SK-N-SH (cell line): ENCODE data around the gene SYT5. TPM values are rescaled to one million over a fixed set of nuclear protein-coding genes. Genes with fewer than 3 reads are reported as not detected.

Experiments used
- CTCF ChIA-PET: fragments of 300-600, 350-600 bp; formaldehyde crosslinking; extraction: SDS; loops from one replicate; lab custom pipeline; 2021; lab: Yijun Ruan, JAX
- POLR2A ChIA-PET: fragments of 350-600 bp; sonication (Branson Sonifier 250); formaldehyde crosslinking; extraction: SDS; loops from one replicate; lab custom pipeline; 2020; ENCODE audit warnings: antibody characterized with exemption, inconsistent platforms; lab: Yijun Ruan, JAX
- DNase-seq: peaks from one replicate; pipeline ENCODE4 v3.0.0; 2012
- H2AFZ ChIP-seq: fragments of 200-600 bp; sonication (generic); 2 replicates; pipeline ENCODE4 v1.8.1; 2016; ENCODE audit warnings: antibody characterized with exemption, mild to moderate bottlenecking, low read depth
- H3F3A ChIP-seq: fragments of 200-600 bp; sonication (generic); replicated peaks from 2 replicates; pipeline ENCODE3; 2016; ENCODE audit warnings: antibody characterized with exemption, mild to moderate bottlenecking; ENCODE audit not compliant: insufficient read depth
- H3K27ac ChIP-seq, 2 experiments: fragments of 200-500 bp in 1 of 2; fragments of 200-600 bp in 1 of 2; sonication (Bioruptor generic) in 1 of 2; sonication (generic), shearing (Covaris generic) in 1 of 2; 2 replicates each; pipeline versions ENCODE4 v1.5.1 to v1.6.1; 2014 to 2016; ENCODE audit warnings: low read depth in 2 of 2, inconsistent platforms in 1 of 2, low read length in 1 of 2, mild to moderate bottlenecking in 1 of 2, mixed read lengths in 1 of 2
- H3K27me3 ChIP-seq: fragments of 200-600 bp; sonication (generic), shearing (Covaris generic); 2 replicates; pipeline ENCODE4 v1.6.1; 2016; ENCODE audit warnings: mixed run types; ENCODE audit not compliant: insufficient read depth
- H3K36me3 ChIP-seq, 2 experiments: fragments of 200-500 bp in 1 of 2; fragments of 200-600 bp in 1 of 2; sonication (Bioruptor generic) in 1 of 2; sonication (generic) in 1 of 2; replicated peaks in 1 of 2; 2 replicates each; pipeline versions ENCODE3 to v1.5.1; 2014 to 2016; ENCODE audit warnings: low read length in 1 of 2, mild to moderate bottlenecking in 1 of 2; ENCODE audit not compliant: insufficient read depth in 2 of 2, control insufficient read depth in 1 of 2
- H3K4me1 ChIP-seq, 2 experiments: fragments of 200-500 bp in 1 of 2; fragments of 200-600 bp in 1 of 2; sonication (Bioruptor generic) in 1 of 2; sonication (generic), shearing (Covaris generic) in 1 of 2; 2 replicates each; pipeline versions ENCODE4 v1.5.1 to v1.6.1; 2014 to 2016; ENCODE audit warnings: low read depth in 1 of 2, low read length in 1 of 2, mixed run types in 1 of 2; ENCODE audit not compliant: insufficient read depth in 2 of 2, control insufficient read depth in 1 of 2
- H3K4me2 ChIP-seq: fragments of 200-600 bp; sonication (generic), shearing (Covaris generic); 2 replicates; pipeline ENCODE4 v1.6.1; 2017; ENCODE audit warnings: mixed run types
- H3K4me3 ChIP-seq, 2 experiments: fragments of 200-500 bp in 1 of 2; fragments of 200-600 bp in 1 of 2; sonication (Bioruptor generic) in 1 of 2; sonication (generic), shearing (Covaris generic) in 1 of 2; 2 replicates each; pipeline versions ENCODE4 v1.5.1 to v1.8.1; 2014 to 2016; ENCODE audit warnings: low read depth in 2 of 2, inconsistent platforms in 1 of 2, low read length in 1 of 2, mild to moderate bottlenecking in 1 of 2, mixed read lengths in 1 of 2, moderate library complexity in 1 of 2
- H3K79me2 ChIP-seq: fragments of 200-600 bp; sonication (generic); 2 replicates; pipeline ENCODE4 v1.8.1; 2017; ENCODE audit warnings: mild to moderate bottlenecking; ENCODE audit not compliant: insufficient read depth
- H3K9ac ChIP-seq: fragments of 200-600 bp; sonication (generic); 2 replicates; pipeline ENCODE4 v1.6.1; 2017; ENCODE audit warnings: mixed run types
- H3K9me2 ChIP-seq: fragments of 200-600 bp; sonication (generic); 2 replicates; pipeline ENCODE4 v1.6.1; 2017; ENCODE audit warnings: mixed run types
- H3K9me3 ChIP-seq: fragments of 200-600 bp; sonication (generic); 2 replicates; pipeline ENCODE4 v1.6.1; 2017; ENCODE audit warnings: mixed run types, mild to moderate bottlenecking, moderate library complexity
- H4K20me1 ChIP-seq: fragments of 200-600 bp; sonication (generic); 2 replicates; pipeline ENCODE4 v1.6.1; 2017; ENCODE audit warnings: mild to moderate bottlenecking, mixed run types; ENCODE audit not compliant: insufficient read depth
- EP300 ChIP-seq, 2 experiments: IDR thresholded peaks; 2 replicates each; pipeline versions ENCODE4 v1.4.0 to v1.6.1; 2012; ENCODE audit warnings: borderline replicate concordance in 1 of 2, low read depth in 1 of 2, low read length in 1 of 2
- FOSL2 ChIP-seq: IDR thresholded peaks from 2 replicates; pipeline ENCODE4 v1.4.0; 2012; ENCODE audit warnings: low read depth, mild to moderate bottlenecking, moderate library complexity, borderline replicate concordance
- FOXJ3 ChIP-seq: sonication (generic); formaldehyde crosslinking; IDR thresholded peaks from 2 replicates; pipeline ENCODE4 v1.5.1; 2020; ENCODE audit warnings: mild to moderate bottlenecking, missing genetic modification reagents
- FOXM1 ChIP-seq: IDR thresholded peaks from 2 replicates; pipeline ENCODE4 v1.4.0; 2012; ENCODE audit warnings: low read depth, mild to moderate bottlenecking
- GABPA ChIP-seq: IDR thresholded peaks from 2 replicates; pipeline ENCODE4 v1.4.0; 2012; ENCODE audit warnings: low read depth, mild to moderate bottlenecking
- MEF2A ChIP-seq: IDR thresholded peaks from 2 replicates; pipeline ENCODE4 v1.4.0; 2012; ENCODE audit warnings: low read depth, borderline replicate concordance
- NRF1 ChIP-seq: IDR thresholded peaks from 2 replicates; pipeline ENCODE4 v1.6.1; 2012; ENCODE audit warnings: low read depth, mild to moderate bottlenecking, low read length
- TCF12 ChIP-seq: IDR thresholded peaks from 2 replicates; pipeline ENCODE4 v1.4.0; 2012
- YY1 ChIP-seq: IDR thresholded peaks from 2 replicates; pipeline ENCODE4 v1.4.0; 2012; ENCODE audit warnings: low read depth, mild to moderate bottlenecking
- ZBTB33 ChIP-seq: IDR thresholded peaks from 2 replicates; pipeline ENCODE4 v1.4.0; 2012; ENCODE audit warnings: low read depth, borderline replicate concordance
- WGBS: methylation state at CpG from one replicate; pipeline ENCODE4 v1.1.6; 2017; ENCODE audit warnings: low lambda C conversion rate; 5-methylcytosine and 5-hydroxymethylcytosine counted together
- polyA plus RNA-seq, 3 experiments: library from polyadenylated mRNA; depleted of rRNA; stranded (reverse); fragments of >200 nt; gene quantifications; 2 replicates each; pipeline ENCODE4 v1.2.3, GENCODE V29; 2012
- TF ChIP-seq, protein P1 (sequence below): IDR thresholded peaks from 2 replicates; pipeline ENCODE4 v1.6.1; 2012; ENCODE audit warnings: mild to moderate bottlenecking, low read depth, low read length, moderate library complexity

The SYT5 gene
- polyA plus RNA-seq, 1 of the 3 experiments (the other 2 are of a cell fraction): 0.21 TPM

DNA sequence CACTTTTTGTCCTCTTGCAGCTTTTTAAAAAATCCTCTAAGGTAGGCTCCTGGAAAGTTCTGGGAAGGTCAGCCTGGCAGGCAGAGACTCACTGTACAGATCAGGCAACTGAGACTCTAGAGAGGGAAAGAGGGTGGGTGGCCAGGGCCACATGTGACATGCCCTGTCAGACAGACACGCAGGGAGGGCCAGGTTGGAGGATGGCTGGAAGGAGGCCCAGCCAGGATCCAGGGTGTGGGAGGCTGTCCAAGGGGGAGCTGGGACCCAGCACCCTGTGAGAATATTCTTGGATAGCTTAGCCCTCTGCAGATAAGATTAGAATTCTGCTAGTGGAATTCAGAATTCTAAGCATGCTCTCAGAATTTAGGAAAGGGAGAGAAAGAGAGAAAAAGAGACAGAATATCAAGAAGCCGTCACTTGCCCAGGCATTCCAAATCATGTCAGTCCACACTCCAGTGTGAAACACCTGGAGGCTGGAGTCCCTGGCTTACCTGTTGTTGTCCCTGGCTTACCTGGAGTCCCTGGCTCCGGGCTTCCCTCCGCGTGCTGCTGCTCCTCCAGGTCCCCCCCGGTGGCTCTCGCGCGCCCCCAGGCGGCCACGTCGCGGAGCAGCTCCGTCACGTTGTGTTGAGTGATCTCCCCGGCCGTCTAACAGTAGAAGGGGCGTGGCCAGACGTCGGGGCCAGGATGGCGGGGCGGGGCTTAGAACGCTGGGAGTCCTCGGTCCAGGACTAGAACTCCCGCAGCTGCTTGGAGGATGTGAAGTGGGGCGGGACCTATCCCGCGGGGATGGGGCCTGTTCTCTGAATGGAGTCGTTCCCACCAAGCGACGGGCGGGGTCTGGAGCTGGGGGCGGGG, 19.7 kb downstream of the SYT5 start (continued):
- TF ChIP-seq MEF2A (no peak), YY1 (no peak), TCF12 (no peak), FOXJ3 (CRISPR knock-in tag) (no peak), FOSL2 (no peak), FOXM1 (no peak), ZBTB33 (no peak), GABPA (no peak)
- TF ChIP-seq, protein P1, sequence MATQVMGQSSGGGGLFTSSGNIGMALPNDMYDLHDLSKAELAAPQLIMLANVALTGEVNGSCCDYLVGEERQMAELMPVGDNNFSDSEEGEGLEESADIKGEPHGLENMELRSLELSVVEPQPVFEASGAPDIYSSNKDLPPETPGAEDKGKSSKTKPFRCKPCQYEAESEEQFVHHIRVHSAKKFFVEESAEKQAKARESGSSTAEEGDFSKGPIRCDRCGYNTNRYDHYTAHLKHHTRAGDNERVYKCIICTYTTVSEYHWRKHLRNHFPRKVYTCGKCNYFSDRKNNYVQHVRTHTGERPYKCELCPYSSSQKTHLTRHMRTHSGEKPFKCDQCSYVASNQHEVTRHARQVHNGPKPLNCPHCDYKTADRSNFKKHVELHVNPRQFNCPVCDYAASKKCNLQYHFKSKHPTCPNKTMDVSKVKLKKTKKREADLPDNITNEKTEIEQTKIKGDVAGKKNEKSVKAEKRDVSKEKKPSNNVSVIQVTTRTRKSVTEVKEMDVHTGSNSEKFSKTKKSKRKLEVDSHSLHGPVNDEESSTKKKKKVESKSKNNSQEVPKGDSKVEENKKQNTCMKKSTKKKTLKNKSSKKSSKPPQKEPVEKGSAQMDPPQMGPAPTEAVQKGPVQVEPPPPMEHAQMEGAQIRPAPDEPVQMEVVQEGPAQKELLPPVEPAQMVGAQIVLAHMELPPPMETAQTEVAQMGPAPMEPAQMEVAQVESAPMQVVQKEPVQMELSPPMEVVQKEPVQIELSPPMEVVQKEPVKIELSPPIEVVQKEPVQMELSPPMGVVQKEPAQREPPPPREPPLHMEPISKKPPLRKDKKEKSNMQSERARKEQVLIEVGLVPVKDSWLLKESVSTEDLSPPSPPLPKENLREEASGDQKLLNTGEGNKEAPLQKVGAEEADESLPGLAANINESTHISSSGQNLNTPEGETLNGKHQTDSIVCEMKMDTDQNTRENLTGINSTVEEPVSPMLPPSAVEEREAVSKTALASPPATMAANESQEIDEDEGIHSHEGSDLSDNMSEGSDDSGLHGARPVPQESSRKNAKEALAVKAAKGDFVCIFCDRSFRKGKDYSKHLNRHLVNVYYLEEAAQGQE: no peak

DNA sequence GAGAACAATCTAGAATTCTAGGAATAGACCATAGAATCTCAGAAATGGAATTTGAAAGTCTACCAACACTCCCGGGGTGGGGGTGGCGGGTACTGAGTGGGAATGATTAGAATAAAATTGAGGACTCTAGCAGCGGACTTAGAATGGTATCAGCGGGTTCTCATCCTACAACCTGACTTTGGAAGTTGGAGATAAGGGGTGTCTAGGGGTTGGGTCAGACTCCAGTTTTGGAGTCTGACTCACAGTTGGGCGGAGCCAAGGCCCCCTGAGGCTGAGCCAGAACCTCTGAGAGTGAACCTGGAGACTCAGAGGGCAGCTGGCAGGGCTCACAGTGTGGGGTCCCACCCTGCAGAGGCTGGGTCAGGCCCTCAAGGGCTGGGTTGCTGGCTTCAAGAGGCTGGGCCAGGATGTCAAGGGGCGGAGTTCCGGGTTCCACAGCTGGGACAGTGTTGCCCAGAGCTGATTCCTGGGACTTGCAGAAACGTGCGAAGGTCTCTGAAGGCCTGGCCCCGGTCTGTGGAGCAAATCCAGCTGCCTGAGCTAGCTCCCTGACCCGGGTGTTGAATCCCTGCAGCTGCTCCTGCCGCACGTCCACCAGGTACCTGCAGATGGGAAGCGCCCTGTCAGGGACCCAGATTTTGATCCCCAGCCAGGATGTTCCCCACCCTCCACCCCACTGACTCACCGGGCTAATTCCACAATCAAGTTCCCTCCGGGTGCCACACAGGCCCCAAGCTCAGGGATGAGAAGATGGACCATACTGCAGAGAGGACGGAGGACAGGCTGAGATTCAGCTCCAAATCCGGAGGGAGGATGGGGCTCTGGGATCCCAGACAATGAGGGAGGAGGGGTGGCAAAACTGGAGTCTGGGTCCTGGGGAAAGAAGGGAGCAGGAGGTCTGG, 21.0 kb downstream of the SYT5 start:
- peaks cover 7% of the 10 kb centered on the region for H3F3A ChIP-seq
- ChIA-PET POLR2A (no interaction called here), CTCF (interaction anchor here (0.7 to 3.8 kb wide), 18 partner anchors 8 to 505 kb away, joined by 3 to 116 read pairs (median 4); partner anchors contain the start of genes PPP1R12C and PPP6R1)
- peaks cover 0 to 10% of the 10 kb centered on the region in 2 experiments; a peak in 1 of 4 replicates for H3K4me1 ChIP-seq
- H3K79me2 ChIP-seq: no peaks in the 10 kb centered on the region
- 76% methylated on average over 10 of the region's 18 CpGs for WGBS
- H3K4me3 ChIP-seq: no peak overlapping the region
- H4K20me1 ChIP-seq: no peaks in the 10 kb centered on the region
- H3K27ac ChIP-seq: no peak overlapping the region
- TF ChIP-seq NRF1 (no peak), EP300 (IDR thresholded peaks at IDR 0.05; ENCODE audit: borderline replicate concordance in 1 of 2, low read depth in 1 of 2, low read length in 1 of 2) (no peak)
- TF ChIP-seq, protein P1: no peak
- peaks cover 21% of the 10 kb centered on the region for H3K27me3 ChIP-seq
- no peaks in the 10 kb centered on the region for H3K9me3 ChIP-seq
- no peak for DNase-seq
- no peak overlapping the region for H2AFZ ChIP-seq
- no peaks in the 10 kb centered on the region for H3K9me2 ChIP-seq
- no peaks in the 10 kb centered on the region for H3K36me3 ChIP-seq
- H3K9ac ChIP-seq: no peak overlapping the region
- H3K4me2 ChIP-seq: no peak overlapping the region
